H9 (cell line): ENCODE data around the gene RBMS3. TPM values are rescaled to one million over a fixed set of nuclear protein-coding genes. Genes with fewer than 3 reads are reported as not detected.

Experiments used
- DNase-seq: peaks from one replicate; pipeline ENCODE4 v3.0.0-alpha.2; 2017
- H2AFZ ChIP-seq: one replicate; pipeline ENCODE4 v1.6.1; 2013; ENCODE audit warnings: mild to moderate bottlenecking, low read length, control low read depth, moderate library complexity
- H2AK5ac ChIP-seq: 2 replicates; pipeline ENCODE4 v1.6.1; 2013; ENCODE audit warnings: low read length, control low read depth, mixed read lengths; ENCODE audit not compliant: insufficient read length
- H2BK120ac ChIP-seq: one replicate; pipeline ENCODE4 v1.6.1; 2013; ENCODE audit warnings: low read depth, mild to moderate bottlenecking, low read length, control low read depth, inconsistent platforms; ENCODE audit not compliant: poor library complexity, severe bottlenecking
- H2BK12ac ChIP-seq: 2 replicates; pipeline ENCODE4 v1.6.1; 2013; ENCODE audit warnings: low read length, control low read depth, mixed read lengths, low read depth; ENCODE audit not compliant: insufficient read length
- H2BK15ac ChIP-seq: 2 replicates; pipeline ENCODE4 v1.6.1; 2013; ENCODE audit warnings: low read depth, low read length, control low read depth
- H2BK20ac ChIP-seq: one replicate; pipeline ENCODE4 v1.6.1; 2013; ENCODE audit warnings: low read depth, mild to moderate bottlenecking, low read length, control low read depth, inconsistent platforms; ENCODE audit not compliant: poor library complexity, severe bottlenecking
- H2BK5ac ChIP-seq: 2 replicates; pipeline ENCODE4 v1.6.1; 2013; ENCODE audit warnings: low read length, control low read depth, mixed read lengths; ENCODE audit not compliant: insufficient read length
- H3K14ac ChIP-seq: 2 replicates; pipeline ENCODE4 v1.6.1; 2013; ENCODE audit warnings: low read length, control low read depth; ENCODE audit not compliant: insufficient read depth
- H3K18ac ChIP-seq: 2 replicates; pipeline ENCODE4 v1.6.1; 2013; ENCODE audit warnings: low read depth, mild to moderate bottlenecking, mixed read lengths, low read length, control low read depth; ENCODE audit not compliant: insufficient read length
- H3K23ac ChIP-seq: 2 replicates; pipeline ENCODE4 v1.6.1; 2013; ENCODE audit warnings: low read length, control low read depth, mixed read lengths, low read depth; ENCODE audit not compliant: insufficient read length
- H3K23me2 ChIP-seq: 2 replicates; pipeline ENCODE4 v1.6.1; 2013; ENCODE audit warnings: low read depth, mild to moderate bottlenecking, mixed read lengths, low read length, control low read depth; ENCODE audit not compliant: insufficient read length, poor library complexity, severe bottlenecking
- H3K27ac ChIP-seq: 2 replicates; pipeline ENCODE4 v1.5.1; 2013; ENCODE audit warnings: low read length, control low read depth, mixed read lengths, low read depth; ENCODE audit not compliant: insufficient read length
- H3K27me3 ChIP-seq: 2 replicates; pipeline ENCODE4 v1.6.1; 2013; ENCODE audit warnings: low read length, control low read depth, inconsistent platforms; ENCODE audit not compliant: insufficient read depth
- H3K4ac ChIP-seq: 2 replicates; pipeline ENCODE4 v1.6.1; 2013; ENCODE audit warnings: low read depth, mild to moderate bottlenecking, control low read depth, inconsistent platforms, low read length, moderate library complexity
- H3K4me1 ChIP-seq: 2 replicates; pipeline ENCODE4 v1.6.1; 2013; ENCODE audit warnings: low read length, control low read depth, inconsistent platforms; ENCODE audit not compliant: insufficient read depth
- H3K4me2 ChIP-seq: 2 replicates; pipeline ENCODE4 v1.6.1; 2013; ENCODE audit warnings: low read length, control low read depth, mixed read lengths; ENCODE audit not compliant: insufficient read length, insufficient read depth
- H3K56ac ChIP-seq: 2 replicates; pipeline ENCODE4 v1.6.1; 2013; ENCODE audit warnings: low read depth, mild to moderate bottlenecking, mixed read lengths, low read length, control low read depth; ENCODE audit not compliant: insufficient read length
- H3K79me1 ChIP-seq: 2 replicates; pipeline ENCODE4 v1.6.1; 2013; ENCODE audit warnings: low read depth, mild to moderate bottlenecking, moderate library complexity, low read length, control low read depth, inconsistent platforms; ENCODE audit not compliant: insufficient read depth, poor library complexity, severe bottlenecking
- H3K79me2 ChIP-seq: 2 replicates; pipeline ENCODE4 v1.6.1; 2013; ENCODE audit warnings: low read length, control low read depth, inconsistent platforms; ENCODE audit not compliant: insufficient read depth
- H3K9ac ChIP-seq: 2 replicates; pipeline ENCODE4 v1.6.1; 2013; ENCODE audit warnings: low read length, control low read depth, mixed read lengths; ENCODE audit not compliant: insufficient read length; ENCODE audit errors: extremely low read depth
- H3K9me3 ChIP-seq: one replicate; pipeline ENCODE4 v1.6.1; 2013; ENCODE audit warnings: low read depth, low read length, inconsistent platforms; ENCODE audit not compliant: control insufficient read depth
- H3T11ph ChIP-seq: one replicate; pipeline ENCODE4 v1.6.1; 2013; ENCODE audit warnings: mild to moderate bottlenecking, low read length, control low read depth, inconsistent platforms
- H4K20me1 ChIP-seq: one replicate; pipeline ENCODE4 v1.6.1; 2013; ENCODE audit not compliant: control insufficient read depth, insufficient read length, insufficient read depth
- H4K5ac ChIP-seq: 2 replicates; pipeline ENCODE4 v1.6.1; 2013; ENCODE audit warnings: low read depth, mild to moderate bottlenecking, mixed read lengths, low read length, control low read depth; ENCODE audit not compliant: insufficient read length
- H4K8ac ChIP-seq: replicated peaks from 2 replicates; pipeline ENCODE4 v1.6.1; 2013; ENCODE audit warnings: low read length, control low read depth, mixed read lengths, low read depth; ENCODE audit not compliant: insufficient read length
- H4K91ac ChIP-seq: 2 replicates; pipeline ENCODE4 v1.6.1; 2013; ENCODE audit warnings: low read depth, mild to moderate bottlenecking, moderate library complexity, mixed read lengths, low read length, control low read depth; ENCODE audit not compliant: insufficient read length
- H3K27ac Mint-ChIP-seq, 3 experiments: 2 replicates in 2 of 3; 3 replicates in 1 of 3; pipeline ENCODE4 v1.8.0; 2020 to 2021; ENCODE audit warnings: mixed read lengths in 3 of 3, mild to moderate bottlenecking in 1 of 3, moderate library complexity in 1 of 3
- H3K27me3 Mint-ChIP-seq: 2 replicates; pipeline ENCODE4 v1.8.0; 2021; ENCODE audit warnings: low read depth, mild to moderate bottlenecking, moderate library complexity, mixed read lengths
- H3K36me3 Mint-ChIP-seq, 3 experiments: 2 replicates in 2 of 3; 3 replicates in 1 of 3; pipeline ENCODE4 v1.8.0; 2020 to 2021; ENCODE audit warnings: low read depth in 3 of 3, mixed read lengths in 3 of 3; ENCODE audit not compliant: insufficient read depth in 1 of 3
- H3K4me1 Mint-ChIP-seq, 2 experiments: 2 replicates each; pipeline ENCODE4 v1.8.0; 2020; ENCODE audit warnings: mixed read lengths in 2 of 2
- H3K4me3 Mint-ChIP-seq, 2 experiments: 2 replicates in 1 of 2; 3 replicates in 1 of 2; pipeline ENCODE4 v1.8.0; 2020 to 2021; ENCODE audit warnings: mild to moderate bottlenecking in 2 of 2, mixed read lengths in 2 of 2, moderate library complexity in 1 of 2
- H3K9me3 Mint-ChIP-seq, 2 experiments: 2 replicates in 1 of 2; 3 replicates in 1 of 2; pipeline ENCODE4 v1.8.0; 2020; ENCODE audit warnings: mild to moderate bottlenecking in 2 of 2, mixed read lengths in 2 of 2, moderate library complexity in 1 of 2
- CTCF ChIP-seq: fragments of 200-600 bp; sonication (generic); conservative IDR thresholded peaks from 3 replicates; pipeline ENCODE4 v1.8.0; 2021; ENCODE audit warnings: antibody characterized with exemption, mild to moderate bottlenecking
- WGBS: extraction: QIAGEN DNeasy Blood & Tissue Kit; methylation state at CpG from one replicate; pipeline ENCODE4 v1.1.7; 2013; ENCODE audit warnings: missing lambda C conversion rate, low lambda C conversion rate, mixed read lengths; ENCODE audit not compliant: insufficient read length; ENCODE audit errors: extremely low coverage; 5-methylcytosine and 5-hydroxymethylcytosine counted together
- total RNA-seq: library from RNA; stranded (reverse); gene quantifications from 2 replicates; pipeline ENCODE4 v1.2.1, GENCODE V29; 2021

The RBMS3 gene
- total RNA-seq, 1 experiment from 2014 or later = 8.1 TPM

GRCh38 chr3:29285471-29286071 lies 4.7 kb downstream of the RBMS3 start:
- Histone ChIP-seq H3K4ac (no peak overlapping the region), H3K79me1 (no peaks in the 10 kb centered on the region), H2BK12ac (no peak overlapping the region), H3K18ac (no peak overlapping the region), H3K56ac (no peak overlapping the region), H4K20me1 (no peaks in the 10 kb centered on the region), H3K4me2 (peak overlapping the region; percentile 48), H3K23me2 (peaks cover 7% of the 10 kb centered on the region), H3K23ac (no peak overlapping the region), H2BK15ac (no peak overlapping the region), H2AK5ac (no peak overlapping the region), H2BK120ac (no peak overlapping the region), H3K79me2 (no peaks in the 10 kb centered on the region), H2BK5ac (no peak overlapping the region), H3K27ac (peak overlapping the region; percentile 84), H3K4me1 (peaks cover 10% of the 10 kb centered on the region; the same call in 1 of the 2 replicates), H2BK20ac (no peak overlapping the region), H4K5ac (no peak overlapping the region), H3T11ph (no peak overlapping the region), H4K8ac (no peak overlapping the region), H4K91ac (no peak overlapping the region), H3K27me3 (no peaks in the 10 kb centered on the region), H2AFZ (peak overlapping the region; percentile 11), H3K9ac (no peak overlapping the region), H3K9me3 (no peaks in the 10 kb centered on the region), H3K14ac (no peak overlapping the region)
- TF ChIP-seq CTCF = no peak
- no peak for DNase-seq
- peak overlapping the region; percentile 11 to 76 (median 49) for H3K27ac Mint-ChIP-seq
- H3K36me3 Mint-ChIP-seq = no peaks in the 10 kb centered on the region
- H3K27me3 Mint-ChIP-seq = no peaks in the 10 kb centered on the region
- no peaks in the 10 kb centered on the region for H3K9me3 Mint-ChIP-seq
- peaks cover 56 to 66% of the 10 kb centered on the region in 2 experiments for H3K4me1 Mint-ChIP-seq
- WGBS = no CpG with 5 or more reads among the region's 4 CpGs
- H3K4me3 Mint-ChIP-seq = 0 out of 5 replicates have a peak overlapping the region, but pooled peaks of 1 of the 2 experiments have one; percentile 26
